Measurements from ENCODE around the gene MNT.

Gene MNT

GRCh38 chr17:2436316-2436905, 35.6 kb upstream of the MNT start:
- H3K4me3 ChIP-seq (ENCODE audit: extremely low read depth, insufficient read depth, low read length, poor library complexity, severe bottlenecking) = no peak overlapping the region
- H3K9me3 ChIP-seq (ENCODE audit: control insufficient read depth, low read length) = no peaks in the 10 kb centered on the region
- 81 to 90% methylated on average over 4 to 5 of the region's 5 CpGs for WGBS, 2 experiments (ENCODE audit: insufficient coverage in 2 of 2)
- peaks cover 27% of the 10 kb centered on the region for H3K4me1 ChIP-seq (ENCODE audit: control insufficient read depth, insufficient read depth, low read length, poor library complexity, severe bottlenecking)
- H3K27ac ChIP-seq (ENCODE audit: low read depth, low read length, severe bottlenecking) = peak overlapping the region; percentile 57
- peaks cover 68% of the 10 kb centered on the region for H3K36me3 ChIP-seq (ENCODE audit: control insufficient read depth, insufficient read depth, low read length)

DNA sequence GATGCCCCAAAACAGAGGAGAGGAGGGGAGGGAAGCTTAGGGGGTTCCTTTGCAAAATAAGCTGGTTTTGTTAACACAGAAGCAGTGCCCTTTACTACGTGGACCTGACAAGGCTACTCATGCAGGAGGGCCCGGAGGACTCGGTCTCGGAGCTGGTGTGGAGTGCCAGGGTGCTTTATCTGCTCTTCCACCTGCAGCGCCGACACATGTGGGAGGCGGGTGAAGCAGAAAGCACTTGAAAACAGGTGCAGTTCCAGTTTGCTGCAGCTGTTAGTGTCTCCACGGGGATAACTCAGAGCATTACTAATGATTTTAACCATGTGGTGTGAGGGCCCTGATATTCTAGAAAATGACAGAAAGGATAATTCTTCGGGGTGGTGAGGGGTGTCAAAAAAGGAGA, 35.0 kb upstream of the MNT start:
- Histone ChIP-seq H3K4me3 (ENCODE audit: extremely low read depth, insufficient read depth, low read length, poor library complexity, severe bottlenecking) (no peak overlapping the region), H3K4me1 (ENCODE audit: control insufficient read depth, insufficient read depth, low read length, poor library complexity, severe bottlenecking) (peaks cover 27% of the 10 kb centered on the region), H3K36me3 (ENCODE audit: control insufficient read depth, insufficient read depth, low read length) (peaks cover 68% of the 10 kb centered on the region), H3K27ac (ENCODE audit: low read depth, low read length, severe bottlenecking) (peak overlapping the region; percentile 94), H3K9me3 (ENCODE audit: control insufficient read depth, low read length) (no peaks in the 10 kb centered on the region)
- WGBS, 2 experiments (ENCODE audit: insufficient coverage in 2 of 2) = 81 to 88% methylated on average over 7 of the region's 9 CpGs

GRCh38 chr17:2435181-2435741, 34.4 kb upstream of the MNT start:
- peaks cover 27% of the 10 kb centered on the region for H3K4me1 ChIP-seq (ENCODE audit: control insufficient read depth, insufficient read depth, low read length, poor library complexity, severe bottlenecking)
- H3K9me3 ChIP-seq (ENCODE audit: control insufficient read depth, low read length) = no peaks in the 10 kb centered on the region
- H3K27ac ChIP-seq (ENCODE audit: low read depth, low read length, severe bottlenecking) = peak overlapping the region; percentile 94
- 17 to 22% methylated on average over 6 to 7 of the region's 9 CpGs for WGBS, 2 experiments (ENCODE audit: insufficient coverage in 2 of 2)
- H3K36me3 ChIP-seq (ENCODE audit: control insufficient read depth, insufficient read depth, low read length) = peaks cover 63% of the 10 kb centered on the region
- H3K4me3 ChIP-seq (ENCODE audit: extremely low read depth, insufficient read depth, low read length, poor library complexity, severe bottlenecking) = no peak overlapping the region

DNA sequence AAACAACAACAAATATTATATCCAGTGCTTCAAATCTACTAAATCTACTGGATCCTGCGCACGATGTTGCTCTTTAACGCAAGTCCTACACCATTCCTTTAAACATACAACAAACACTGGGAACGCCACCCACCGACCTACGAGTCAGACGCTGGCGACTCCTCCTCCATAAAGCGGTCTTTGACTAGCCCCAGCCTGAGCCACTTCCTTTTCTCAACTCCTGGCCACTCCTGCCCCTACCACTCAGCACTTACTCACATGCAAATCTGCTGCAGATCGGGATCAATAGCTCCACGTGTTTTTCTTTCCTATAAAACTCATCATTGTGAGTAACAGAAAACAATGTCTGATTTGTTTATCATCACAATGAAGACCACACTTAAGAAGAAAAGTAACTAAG, 32.8 kb upstream of the MNT start:
- peaks cover 27% of the 10 kb centered on the region for H3K4me1 ChIP-seq (ENCODE audit: control insufficient read depth, insufficient read depth, low read length, poor library complexity, severe bottlenecking)
- H3K27ac ChIP-seq (ENCODE audit: low read depth, low read length, severe bottlenecking) = peak overlapping the region; percentile 26
- H3K9me3 ChIP-seq (ENCODE audit: control insufficient read depth, low read length) = no peaks in the 10 kb centered on the region
- 74 to 79% methylated on average over 10 of the region's 11 CpGs for WGBS, 2 experiments (ENCODE audit: insufficient coverage in 2 of 2)
- H3K4me3 ChIP-seq (ENCODE audit: extremely low read depth, insufficient read depth, low read length, poor library complexity, severe bottlenecking) = no peak overlapping the region
- H3K36me3 ChIP-seq (ENCODE audit: control insufficient read depth, insufficient read depth, low read length) = peaks cover 50% of the 10 kb centered on the region

GRCh38 chr17:2427910-2428309, 27.1 kb upstream of the MNT start:
- Histone ChIP-seq H3K4me3 (ENCODE audit: extremely low read depth, insufficient read depth, low read length, poor library complexity, severe bottlenecking) (no peak overlapping the region), H3K27ac (ENCODE audit: low read depth, low read length, severe bottlenecking) (no peak overlapping the region), H3K9me3 (ENCODE audit: control insufficient read depth, low read length) (no peaks in the 10 kb centered on the region), H3K36me3 (ENCODE audit: control insufficient read depth, insufficient read depth, low read length) (peaks cover 31% of the 10 kb centered on the region), H3K4me1 (ENCODE audit: control insufficient read depth, insufficient read depth, low read length, poor library complexity, severe bottlenecking) (no peaks in the 10 kb centered on the region)
- WGBS, 2 experiments (ENCODE audit: insufficient coverage in 2 of 2) = no CpG with 5 or more reads among the region's 1 CpG

- Histone ChIP-seq H3K36me3 (ENCODE audit: control insufficient read depth, insufficient read depth, low read length) (peaks cover 24% of the 10 kb centered on the region), H3K4me3 (ENCODE audit: extremely low read depth, insufficient read depth, low read length, poor library complexity, severe bottlenecking) (no peak overlapping the region), H3K4me1 (ENCODE audit: control insufficient read depth, insufficient read depth, low read length, poor library complexity, severe bottlenecking) (no peaks in the 10 kb centered on the region), H3K27ac (ENCODE audit: low read depth, low read length, severe bottlenecking) (no peak overlapping the region), H3K9me3 (ENCODE audit: control insufficient read depth, low read length) (no peaks in the 10 kb centered on the region)
- 93 to 100% methylated on average over 2 of the region's 2 CpGs for WGBS, 2 experiments (ENCODE audit: insufficient coverage in 2 of 2)
Observed at GRCh38 chr17:2427215-2427614, 26.4 kb upstream of the MNT start.

DNA sequence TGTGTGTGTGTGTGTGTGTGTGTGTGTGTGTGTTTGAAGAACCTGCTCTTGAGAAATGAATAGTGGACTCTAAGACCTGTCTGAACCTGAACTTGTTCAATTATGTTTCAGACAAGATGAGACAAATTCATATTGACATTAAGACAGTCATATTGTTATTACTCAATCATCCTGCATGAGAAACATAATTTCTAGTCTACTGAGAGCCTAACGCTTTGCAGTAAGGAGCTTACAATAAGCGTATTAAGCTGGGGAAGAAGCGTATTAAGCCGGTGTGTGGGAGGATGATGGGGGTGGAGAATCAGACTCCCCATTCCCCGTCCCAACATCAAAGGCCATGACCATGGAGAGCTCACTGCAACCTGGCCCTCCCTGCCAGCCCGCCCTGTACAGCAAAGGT, 22.4 kb upstream of the MNT start:
- Histone ChIP-seq H3K27ac (ENCODE audit: low read depth, low read length, severe bottlenecking) (no peak overlapping the region), H3K4me3 (ENCODE audit: extremely low read depth, insufficient read depth, low read length, poor library complexity, severe bottlenecking) (no peak overlapping the region), H3K4me1 (ENCODE audit: control insufficient read depth, insufficient read depth, low read length, poor library complexity, severe bottlenecking) (peaks cover 2% of the 10 kb centered on the region), H3K9me3 (ENCODE audit: control insufficient read depth, low read length) (no peaks in the 10 kb centered on the region), H3K36me3 (ENCODE audit: control insufficient read depth, insufficient read depth, low read length) (peaks cover 53% of the 10 kb centered on the region)
- WGBS, 2 experiments (ENCODE audit: insufficient coverage in 2 of 2) = 97 to 100% methylated on average over 2 to 5 of the region's 6 CpGs

DNA sequence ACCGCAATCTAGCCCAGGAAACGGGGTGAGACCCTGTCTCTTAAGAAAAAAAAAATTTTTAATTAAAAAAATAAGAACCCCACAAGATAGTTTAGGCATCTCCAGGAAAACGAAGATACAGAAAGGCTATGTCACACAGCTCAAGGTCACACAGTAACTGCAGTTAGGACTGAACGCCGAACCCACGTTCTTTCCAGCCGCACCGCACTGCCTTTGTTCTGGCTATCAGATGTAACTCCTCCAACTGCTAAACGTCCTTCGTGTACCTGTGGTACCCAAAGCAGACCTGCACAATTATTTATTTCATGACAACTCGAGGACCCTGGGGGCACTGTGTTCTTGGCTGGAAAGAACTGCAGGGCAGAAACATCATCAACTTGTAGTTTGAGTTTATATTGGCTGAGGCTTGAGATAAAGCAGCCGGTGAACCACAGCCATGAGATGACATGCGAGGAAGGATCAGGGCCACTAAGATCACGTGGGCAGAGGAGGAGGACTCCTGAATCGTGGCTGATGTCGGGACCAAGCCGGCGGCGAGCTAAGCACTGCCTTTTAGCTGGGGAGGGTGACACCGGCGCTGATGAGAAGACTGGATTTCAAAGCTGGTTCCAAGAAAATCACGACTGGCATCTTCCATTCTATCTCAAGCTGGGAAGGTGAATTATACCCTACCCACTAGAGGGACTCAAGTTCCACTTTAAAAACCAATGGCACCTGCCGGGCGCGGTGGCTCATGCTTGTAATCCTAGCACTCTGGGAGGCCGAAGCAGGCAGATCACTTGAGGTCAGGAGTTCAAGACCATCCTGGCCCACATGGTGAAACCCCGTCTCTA, 20.7 kb upstream of the MNT start:
- 93 to 94% methylated on average over 25 of the region's 27 CpGs for WGBS, 2 experiments (ENCODE audit: insufficient coverage in 2 of 2)
- H3K27ac ChIP-seq (ENCODE audit: low read depth, low read length, severe bottlenecking) = no peak overlapping the region
- H3K36me3 ChIP-seq (ENCODE audit: control insufficient read depth, insufficient read depth, low read length) = peaks cover 57% of the 10 kb centered on the region
- peaks cover 2% of the 10 kb centered on the region for H3K4me1 ChIP-seq (ENCODE audit: control insufficient read depth, insufficient read depth, low read length, poor library complexity, severe bottlenecking)
- no peaks in the 10 kb centered on the region for H3K9me3 ChIP-seq (ENCODE audit: control insufficient read depth, low read length)
- H3K4me3 ChIP-seq (ENCODE audit: extremely low read depth, insufficient read depth, low read length, poor library complexity, severe bottlenecking) = no peak overlapping the region

- H3K36me3 ChIP-seq (ENCODE audit: control insufficient read depth, insufficient read depth, low read length) = peaks cover 52% of the 10 kb centered on the region
- H3K4me3 ChIP-seq (ENCODE audit: extremely low read depth, insufficient read depth, low read length, poor library complexity, severe bottlenecking) = no peak overlapping the region
- WGBS, 2 experiments (ENCODE audit: insufficient coverage in 2 of 2) = 92 to 97% methylated on average over 10 to 12 of the region's 12 CpGs
- no peaks in the 10 kb centered on the region for H3K9me3 ChIP-seq (ENCODE audit: control insufficient read depth, low read length)
- H3K4me1 ChIP-seq (ENCODE audit: control insufficient read depth, insufficient read depth, low read length, poor library complexity, severe bottlenecking) = peaks cover 6% of the 10 kb centered on the region
- no peak overlapping the region for H3K27ac ChIP-seq (ENCODE audit: low read depth, low read length, severe bottlenecking)
Observed at GRCh38 chr17:2420176-2420575, 19.3 kb upstream of the MNT start.

DNA sequence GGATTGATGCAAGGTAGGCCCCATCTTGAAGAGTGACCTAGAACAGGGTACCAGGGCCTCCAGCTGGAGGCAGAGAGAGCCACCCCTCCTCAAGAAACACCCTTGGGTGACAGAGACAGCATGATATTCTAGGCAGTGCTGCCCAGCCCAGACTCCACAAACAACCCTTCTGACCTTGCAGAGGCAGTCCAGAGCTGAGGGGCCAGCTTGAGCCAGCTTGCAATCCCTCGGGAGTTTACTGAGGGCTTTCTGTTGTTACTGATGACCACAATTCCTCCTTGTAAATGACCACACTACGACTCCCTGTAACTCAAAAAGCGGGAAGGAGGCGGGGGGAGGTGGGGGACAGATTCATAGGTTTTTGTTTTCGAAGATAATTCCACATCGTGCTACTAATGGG, 18.6 kb upstream of the MNT start:
- no peak overlapping the region for H3K4me3 ChIP-seq (ENCODE audit: extremely low read depth, insufficient read depth, low read length, poor library complexity, severe bottlenecking)
- peaks cover 6% of the 10 kb centered on the region for H3K4me1 ChIP-seq (ENCODE audit: control insufficient read depth, insufficient read depth, low read length, poor library complexity, severe bottlenecking)
- no peaks in the 10 kb centered on the region for H3K9me3 ChIP-seq (ENCODE audit: control insufficient read depth, low read length)
- H3K27ac ChIP-seq (ENCODE audit: low read depth, low read length, severe bottlenecking) = no peak overlapping the region
- 89 to 95% methylated on average over 3 of the region's 6 CpGs for WGBS, 2 experiments (ENCODE audit: insufficient coverage in 2 of 2)
- H3K36me3 ChIP-seq (ENCODE audit: control insufficient read depth, insufficient read depth, low read length) = peaks cover 54% of the 10 kb centered on the region

- Histone ChIP-seq H3K4me3 (ENCODE audit: extremely low read depth, insufficient read depth, low read length, poor library complexity, severe bottlenecking) (no peak overlapping the region), H3K36me3 (ENCODE audit: control insufficient read depth, insufficient read depth, low read length) (peaks cover 64% of the 10 kb centered on the region), H3K4me1 (ENCODE audit: control insufficient read depth, insufficient read depth, low read length, poor library complexity, severe bottlenecking) (peaks cover 6% of the 10 kb centered on the region), H3K9me3 (ENCODE audit: control insufficient read depth, low read length) (no peaks in the 10 kb centered on the region), H3K27ac (ENCODE audit: low read depth, low read length, severe bottlenecking) (no peak overlapping the region)
- WGBS, 2 experiments (ENCODE audit: insufficient coverage in 2 of 2) = 77 to 98% methylated on average over 4 to 6 of the region's 7 CpGs
Observed at GRCh38 chr17:2418572-2418971, 17.7 kb upstream of the MNT start.
